GM12874 (cell line): ENCODE results near the gene CPN1.

Experiments used
- CTCF ChIP-seq: IDR thresholded peaks from 2 replicates; pipeline ENCODE4 v1.5.1; 2011; ENCODE audit warnings: low read depth, mild to moderate bottlenecking, control low read depth, low read length, moderate library complexity; ENCODE audit not compliant: insufficient read depth

Gene CPN1

DNA sequence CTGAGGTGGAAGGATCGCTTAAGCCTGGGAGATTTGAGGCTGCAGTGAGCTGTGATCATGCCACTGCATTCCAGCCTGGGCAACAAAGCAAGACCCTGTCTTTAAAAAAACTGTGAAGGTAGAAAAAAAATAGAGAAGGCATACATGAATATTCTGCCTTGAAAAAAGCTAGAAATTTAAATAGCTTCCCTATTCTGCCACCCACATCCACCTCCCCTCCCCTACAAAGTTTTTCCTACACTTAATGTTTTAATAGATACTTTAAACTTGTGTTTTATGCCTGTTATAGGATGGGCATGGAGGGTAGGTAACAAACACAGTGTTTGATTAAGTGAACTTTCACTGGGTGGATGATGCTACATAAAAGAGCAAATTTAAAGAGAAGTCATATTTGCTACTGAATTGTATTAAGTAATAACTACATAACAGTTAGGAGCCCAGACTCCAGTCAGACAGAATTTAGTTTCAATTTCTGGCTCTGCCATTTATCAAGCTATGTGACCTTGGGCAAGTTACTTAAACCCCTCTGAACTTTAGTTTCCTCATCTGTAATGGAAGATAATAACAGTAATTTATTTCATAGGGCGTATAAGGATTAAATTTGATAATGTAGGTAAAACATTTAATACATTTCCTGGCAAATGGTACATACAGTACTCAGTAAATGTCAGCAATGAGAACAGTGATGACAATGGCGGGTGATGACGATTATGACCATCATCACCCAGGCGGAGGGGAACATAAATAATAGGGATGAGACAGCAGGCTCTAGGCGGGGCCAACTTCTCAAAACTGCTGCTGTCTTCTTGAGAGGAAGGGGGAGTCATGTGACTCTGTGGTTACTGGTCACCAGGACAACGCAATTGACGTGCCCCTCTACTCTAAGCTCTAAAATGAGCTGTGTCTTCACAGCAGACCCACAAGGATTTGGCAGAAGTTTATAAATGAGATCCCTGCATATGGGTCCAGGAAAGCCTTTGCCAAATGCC is 87.7 kb downstream of the CPN1 start:
- no peak for TF ChIP-seq CTCF
